K562 (cell line): ENCODE data around the gene ZDHHC24. TPM values are rescaled to one million over a fixed set of nuclear protein-coding genes. Genes with fewer than 3 reads are reported as not detected.

Experiments used
- ATAC-seq: fragments of 200-7000 bp; cut with Tn5 transposase; 3 replicates; pipeline ENCODE4 v1.9.1; 2020; ENCODE audit warnings: moderate library complexity
- BruUV-seq: library from RNA; stranded (reverse); fragments of 400-500 nt; replicated peaks from 2 replicates; lab custom pipeline; 2021; lab: Mats Ljungman, UMichigan
- CTCF ChIA-PET: fragments of 300-600 bp; formaldehyde crosslinking; extraction: SDS; loops from one replicate; lab custom pipeline; 2021; ENCODE audit warnings: low intra/inter-chr PET ratio; lab: Yijun Ruan, JAX
- POLR2A ChIA-PET: fragments of 300-600, 350-650 bp; sonication (Branson Sonifier 250); formaldehyde crosslinking; extraction: SDS; loops from one replicate; lab custom pipeline; 2021; ENCODE audit warnings: antibody characterized with exemption, inconsistent platforms; lab: Yijun Ruan, JAX
- DNase-seq, 4 experiments: peaks; one replicate each; pipeline versions ENCODE4 v3.0.0 to v3.0.0-alpha.2; 2011 to 2018; ENCODE audit warnings: low spot score in 3 of 4, mixed read lengths in 3 of 4; ENCODE audit errors: extremely low read depth in 1 of 4
- FAIRE-seq: peaks from 2 replicates; lab custom pipeline; 2011; peaks lifted over from hg19 to GRCh38; lab: Jason Lieb, UNC
- H2AFZ ChIP-seq: 2 replicates; pipeline ENCODE4 v1.6.0; 2011; ENCODE audit warnings: low read depth, low read length, control low read depth, inconsistent platforms
- H3K27ac ChIP-seq: fragments of 200-600 bp; 3 replicates; pipeline ENCODE4 v1.8.0; 2011; ENCODE audit warnings: low read depth, mild to moderate bottlenecking, control low read depth, inconsistent platforms, low read length, moderate library complexity, mixed read lengths; ENCODE audit errors: extremely low read depth
- H3K27me3 ChIP-seq, 2 experiments: fragments of 300-600 bp in 1 of 2; 2 replicates in 1 of 2; 3 replicates in 1 of 2; pipeline versions ENCODE4 v1.6.0 to v1.8.0; 2011; ENCODE audit warnings: inconsistent platforms in 2 of 2, low read length in 2 of 2, mild to moderate bottlenecking in 1 of 2, mixed read lengths in 1 of 2, moderate library complexity in 1 of 2; ENCODE audit not compliant: control insufficient read depth in 2 of 2, insufficient read depth in 2 of 2
- H3K36me3 ChIP-seq: fragments of 300-600 bp; 3 replicates; pipeline ENCODE4 v1.8.0; 2011; ENCODE audit warnings: mild to moderate bottlenecking, low read length, inconsistent platforms; ENCODE audit not compliant: control insufficient read depth, insufficient read depth
- H3K4me1 ChIP-seq, 2 experiments: fragments of 200-600 bp in 1 of 2; replicated peaks in 1 of 2; 2 replicates in 1 of 2; 3 replicates in 1 of 2; pipeline versions ENCODE4 v1.5.1 to v1.8.0; 2011; ENCODE audit warnings: inconsistent platforms in 2 of 2, low read length in 2 of 2, mild to moderate bottlenecking in 1 of 2, mixed read lengths in 1 of 2, moderate library complexity in 1 of 2; ENCODE audit not compliant: control insufficient read depth in 2 of 2, insufficient read depth in 2 of 2
- H3K4me2 ChIP-seq: 2 replicates; pipeline ENCODE4 v1.6.1; 2011; ENCODE audit warnings: low read length, control low read depth, inconsistent platforms, mixed read lengths; ENCODE audit not compliant: insufficient read depth
- H3K4me3 ChIP-seq: fragments of 200-600 bp; sonication (generic), shearing (Covaris generic); 2 replicates; pipeline ENCODE4 v1.5.1; 2016; ENCODE audit warnings: control low read depth, inconsistent platforms
- H3K79me2 ChIP-seq: fragments of 200-600 bp; 3 replicates; pipeline ENCODE4 v1.8.0; 2011; ENCODE audit warnings: low read length, inconsistent platforms; ENCODE audit not compliant: control insufficient read depth, insufficient read depth
- H3K9ac ChIP-seq, 2 experiments: 2 replicates each; pipeline versions ENCODE4 v1.6.0 to v1.6.1; 2011; ENCODE audit warnings: low read depth in 2 of 2, low read length in 2 of 2, control low read depth in 1 of 2, inconsistent platforms in 1 of 2, mild to moderate bottlenecking in 1 of 2, mixed read lengths in 1 of 2; ENCODE audit not compliant: insufficient read depth in 1 of 2
- H3K9me1 ChIP-seq: one replicate; pipeline ENCODE4 v1.6.0; 2011; ENCODE audit warnings: inconsistent platforms, mild to moderate bottlenecking, low read length, moderate library complexity; ENCODE audit not compliant: control insufficient read depth, insufficient read depth
- H3K9me3 ChIP-seq: replicated peaks from 2 replicates; pipeline ENCODE4 v1.5.1; 2011; ENCODE audit warnings: low read depth, low read length, inconsistent platforms; ENCODE audit not compliant: control insufficient read depth, insufficient read depth
- H4K20me1 ChIP-seq: replicated peaks from 2 replicates; pipeline ENCODE4 v1.6.1; 2011; ENCODE audit warnings: low read length, inconsistent platforms, mixed read lengths; ENCODE audit not compliant: control insufficient read depth, insufficient read depth
- CBX3 ChIP-seq, 2 experiments: IDR thresholded peaks; 1 replicate in 1 of 2; 2 replicates in 1 of 2; pipeline ENCODE4 v1.6.1; 2012; ENCODE audit warnings: inconsistent platforms in 2 of 2, low read length in 2 of 2, borderline replicate concordance in 1 of 2, control low read depth in 1 of 2
- MCM7 ChIP-seq, 2 experiments: fragments of 450-650 bp; IDR thresholded peaks; 2 replicates each; pipeline ENCODE4 v1.6.1; 2016 to 2018
- MXI1 ChIP-seq: IDR thresholded peaks from 2 replicates; pipeline ENCODE4 v1.6.1; 2011; ENCODE audit warnings: low read depth, mild to moderate bottlenecking, improper control_type of control experiment, low read length
- NRF1 ChIP-seq, 2 experiments: fragments of 450-650 bp; IDR thresholded peaks in 1 of 2; conservative IDR thresholded peaks in 1 of 2; 2 replicates each; pipeline ENCODE4 v1.6.1; 2014; ENCODE audit warnings: mild to moderate bottlenecking in 2 of 2
- PML ChIP-seq: IDR thresholded peaks from 2 replicates; pipeline ENCODE4 v1.6.1; 2012; ENCODE audit warnings: low read length, inconsistent platforms
- STAT5B ChIP-seq: fragments of 250-450 bp; sonication (Bioruptor Pico); IDR thresholded peaks from 2 replicates; pipeline ENCODE4 v1.8.0; 2021; ENCODE audit warnings: mild to moderate bottlenecking, inconsistent platforms
- TAF1 ChIP-seq: IDR thresholded peaks from 2 replicates; pipeline ENCODE4 v1.6.1; 2011; ENCODE audit warnings: mild to moderate bottlenecking, low read length, moderate library complexity; ENCODE audit not compliant: insufficient read depth, control insufficient read depth, severe bottlenecking; ENCODE audit errors: extremely low read depth
- ZNF217 ChIP-seq: sonication (generic); formaldehyde crosslinking; IDR thresholded peaks from 2 replicates; pipeline ENCODE4 v1.8.0; 2022; ENCODE audit warnings: mild to moderate bottlenecking, missing genetic modification reagents
- WGBS: fragments of 100-300 bp; shearing (Covaris generic); methylation state at CpG from one replicate; pipeline ENCODE4 v1.1.6; 2016; ENCODE audit warnings: low coverage, mixed read lengths; ENCODE audit not compliant: insufficient coverage; ENCODE audit errors: missing lambda C conversion rate; 5-methylcytosine and 5-hydroxymethylcytosine counted together
- in situ Hi-C: fragments of 300-500 bp; cut with MboI; formaldehyde crosslinking; loops from 4 replicates; pipeline ENCODE4 v1.15.0; 2018; ENCODE audit warnings: inconsistent platforms, mixed read lengths
- intact Hi-C: fragments of 100-400 bp; cut with micrococcal nuclease; formaldehyde crosslinking; loops from 2 replicates; pipeline ENCODE4 v1.14.2; 2022
- polyA plus RNA-seq, 8 experiments: library from polyadenylated mRNA; depleted of rRNA in 4 of 8; stranded (reverse) in 5 of 8; unstranded in 3 of 8; fragments of >200 nt; fragmentation: Nextera tagmentation in 2 of 8; fragmentation: Illumina TruSeq in 1 of 8; extraction: Ambion mirVana in 2 of 8; extraction: Trizol in 1 of 8; gene quantifications; 2 replicates each; pipeline versions ENCODE4 v1.2.1 to v1.2.3, GENCODE V29; 2011 to 2014; ENCODE audit warnings: inconsistent platforms in 1 of 8, missing spikeins in 1 of 8
- total RNA-seq, 7 experiments: library from RNA; depleted of rRNA in 6 of 7; stranded (reverse); fragments of >200 nt in 6 of 7; fragmentation: Illumina TruSeq in 2 of 7; extraction: Trizol in 2 of 7; gene quantifications; 2 replicates each; pipeline versions ENCODE4 v1.2.1 to v1.2.3, GENCODE V29; 2011 to 2021; ENCODE audit warnings: low replicate concordance in 1 of 7
- TF ChIP-seq, protein P1 (sequence below): fragments of 450-650 bp; formaldehyde crosslinking; conservative IDR thresholded peaks from 2 replicates; pipeline ENCODE4 v1.4.0; 2022; ENCODE audit warnings: mild to moderate bottlenecking, missing genetic modification characterization

Gene ZDHHC24
- total and polyA plus RNA-seq, 9 of the 15 experiments (the other 6 are each of a cell fraction or from before 2014, with no cell fraction given), result 0.45 to 11.2 (median 2.7) TPM

- in situ Hi-C loops (no loop called here), intact Hi-C loops (no loop called here)
- DNase-seq (no peak), FAIRE-seq (no peak), ATAC-seq (no peak)
- peaks cover 0 to 32% of the 10 kb centered on the region in 2 experiments; a peak in 4 of 5 replicates for H3K4me1 ChIP-seq
- no peak overlapping the region for H3K4me2 ChIP-seq
- POLR2A ChIA-PET, result interaction anchor here (0.6 to 1.8 kb wide), 6 partner anchors 11 to 453 kb away, joined by 3 to 7 read pairs (median 4); no protein-coding TSS in a partner anchor
- peaks cover 0 to 4% of the 10 kb centered on the region in 2 experiments; a peak in 1 of 5 replicates for H3K27me3 ChIP-seq
- WGBS, result 18% methylated on average over 16 of the region's 16 CpGs
- H4K20me1 ChIP-seq, result no peaks in the 10 kb centered on the region
- CTCF ChIA-PET, result no interaction called here
- no peak overlapping the region for H3K4me3 ChIP-seq
- no peak overlapping the region for H3K9ac ChIP-seq
- H2AFZ ChIP-seq, result no peak overlapping the region
- no peaks in the 10 kb centered on the region for H3K9me3 ChIP-seq
- H3K27ac ChIP-seq, result no peak overlapping the region
- no TSS peak for BruUV-seq
- no peak for TF ChIP-seq CBX3 (IDR thresholded peaks at IDR 0.05; ENCODE audit: borderline replicate concordance in 1 of 2, low read length in 2 of 2)
- TF ChIP-seq MCM7 (IDR thresholded peaks at IDR 0.05), result 0 out of 4 replicates have a peak, but pooled peaks of 1 of the 2 experiments have one; percentile 32
- no peaks in the 10 kb centered on the region for H3K9me1 ChIP-seq
- peaks cover 6% of the 10 kb centered on the region; the same call in 1 of the 3 replicates for H3K79me2 ChIP-seq
- H3K36me3 ChIP-seq, result no peaks in the 10 kb centered on the region
Observed at GRCh38 chr11:66548774-66549630, 3.2 kb upstream of the ZDHHC24 start.

DNA sequence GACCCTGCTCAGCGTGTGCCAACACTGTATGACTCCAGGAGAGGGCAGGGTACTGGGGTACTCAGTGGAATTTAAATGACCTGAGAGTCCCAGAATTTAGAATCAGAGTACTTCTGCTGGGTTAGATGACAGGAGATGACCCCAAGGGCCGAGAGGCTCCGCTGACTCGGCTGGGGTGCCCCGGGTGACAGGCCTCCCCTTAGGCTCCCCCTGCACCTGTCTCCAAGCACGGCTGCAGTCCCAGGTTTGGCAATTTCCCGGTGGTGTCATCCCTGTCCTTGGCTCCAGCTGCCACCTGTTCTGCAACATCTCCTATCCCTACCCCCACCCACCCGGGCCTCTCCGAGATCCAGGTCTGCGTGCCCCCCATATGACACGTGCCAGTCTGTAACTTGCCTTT is 2.2 kb upstream of the ZDHHC24 start:
- Histone ChIP-seq H2AFZ (no peak overlapping the region), H3K9me1 (no peaks in the 10 kb centered on the region), H3K9me3 (no peaks in the 10 kb centered on the region), H4K20me1 (no peaks in the 10 kb centered on the region), H3K9ac (no peak overlapping the region), H3K79me2 (peaks cover 6% of the 10 kb centered on the region; the same call in 1 of the 3 replicates), H3K27ac (no peak overlapping the region), H3K4me1 (peaks cover 0 to 38% of the 10 kb centered on the region in 2 experiments; a peak in 4 of 5 replicates), H3K4me3 (no peak overlapping the region), H3K4me2 (no peak overlapping the region), H3K36me3 (peaks cover 1% of the 10 kb centered on the region; the same call in 1 of the 3 replicates), H3K27me3 (peaks cover 0 to 4% of the 10 kb centered on the region in 2 experiments; a peak in 1 of 5 replicates)
- CTCF ChIA-PET, result no interaction called here
- ATAC-seq (no peak), DNase-seq (no peak), FAIRE-seq (no peak)
- no TSS peak for BruUV-seq
- in situ Hi-C loops, result no loop called here
- intact Hi-C loops, result no loop called here
- POLR2A ChIA-PET, result interaction anchor here (0.8 to 1.8 kb wide), 3 partner anchors 11 to 90 kb away, joined by 3 to 7 read pairs (median 4); no protein-coding TSS in a partner anchor
- WGBS, result 12% methylated on average over 9 of the region's 11 CpGs
- TF ChIP-seq TAF1, result no peak
- TF ChIP-seq MXI1, result no peak
- TF ChIP-seq, protein P1, sequence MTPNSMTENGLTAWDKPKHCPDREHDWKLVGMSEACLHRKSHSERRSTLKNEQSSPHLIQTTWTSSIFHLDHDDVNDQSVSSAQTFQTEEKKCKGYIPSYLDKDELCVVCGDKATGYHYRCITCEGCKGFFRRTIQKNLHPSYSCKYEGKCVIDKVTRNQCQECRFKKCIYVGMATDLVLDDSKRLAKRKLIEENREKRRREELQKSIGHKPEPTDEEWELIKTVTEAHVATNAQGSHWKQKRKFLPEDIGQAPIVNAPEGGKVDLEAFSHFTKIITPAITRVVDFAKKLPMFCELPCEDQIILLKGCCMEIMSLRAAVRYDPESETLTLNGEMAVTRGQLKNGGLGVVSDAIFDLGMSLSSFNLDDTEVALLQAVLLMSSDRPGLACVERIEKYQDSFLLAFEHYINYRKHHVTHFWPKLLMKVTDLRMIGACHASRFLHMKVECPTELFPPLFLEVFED (CRISPR knock-in tag), result no peak
- no peak for TF ChIP-seq ZNF217
- TF ChIP-seq STAT5B (CRISPR knock-in tag), result no peak
- TF ChIP-seq NRF1 (conservative IDR thresholded peaks at IDR 0.05 in 1 of 2, IDR thresholded peaks at IDR 0.05 in 1 of 2), result no peak
- TF ChIP-seq PML, result no peak
